GM18873 (cell line): ENCODE data around the gene MRAP.

Experiments
- ATAC-seq: cut with Tn5 transposase; IDR thresholded peaks from one replicate; pipeline ENCODE4 v1.9.1; 2021; ENCODE audit warnings: mild to moderate bottlenecking, moderate library complexity, moderate number of reproducible peaks; ENCODE audit not compliant: unreplicated experiment, low FRiP score

Gene MRAP

DNA sequence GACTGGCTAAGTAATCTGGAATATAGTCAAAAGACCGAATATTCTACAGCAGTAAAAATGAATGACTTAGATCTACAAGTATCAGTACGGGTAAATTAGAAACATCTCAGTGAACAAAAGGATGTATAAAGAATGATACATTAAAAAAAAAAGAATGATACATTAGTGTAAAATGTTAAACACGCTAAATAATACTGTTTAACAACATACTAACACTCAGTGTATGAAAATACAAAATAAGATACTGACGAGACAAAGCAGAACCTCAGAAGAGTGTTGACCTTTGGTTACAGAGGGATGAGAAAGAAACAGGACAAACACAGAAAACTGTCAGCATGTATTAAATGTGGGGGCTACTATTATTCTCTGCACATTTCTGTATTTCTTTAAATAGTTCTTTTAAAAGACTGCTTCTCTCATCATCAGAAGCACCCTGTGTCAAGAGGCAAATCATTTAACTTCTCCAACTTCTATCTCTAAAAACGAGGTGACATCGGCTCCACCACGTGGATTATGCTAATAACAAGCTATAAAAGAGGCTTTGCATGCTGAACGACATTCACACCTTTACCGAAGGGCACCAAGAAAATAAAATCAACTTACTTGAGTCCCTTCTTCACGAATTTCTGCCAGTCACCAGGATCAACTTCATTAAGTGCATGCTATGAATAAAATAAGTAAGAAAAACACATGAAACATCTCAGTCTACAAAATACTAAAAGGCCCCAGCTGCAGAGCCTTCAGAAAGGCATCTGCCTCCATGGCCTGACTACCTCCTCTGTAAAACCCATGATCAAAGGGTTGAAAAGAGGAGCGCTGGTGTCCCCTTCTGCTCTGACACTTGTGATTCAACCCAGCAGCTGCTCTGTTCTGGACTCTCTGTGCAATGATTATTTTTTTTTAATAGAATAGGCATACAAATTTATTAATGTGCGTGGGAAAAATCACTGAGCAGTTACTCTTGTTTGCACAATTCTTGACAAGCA is 42.5 kb downstream of the MRAP start:
- no peak for ATAC-seq

DNA sequence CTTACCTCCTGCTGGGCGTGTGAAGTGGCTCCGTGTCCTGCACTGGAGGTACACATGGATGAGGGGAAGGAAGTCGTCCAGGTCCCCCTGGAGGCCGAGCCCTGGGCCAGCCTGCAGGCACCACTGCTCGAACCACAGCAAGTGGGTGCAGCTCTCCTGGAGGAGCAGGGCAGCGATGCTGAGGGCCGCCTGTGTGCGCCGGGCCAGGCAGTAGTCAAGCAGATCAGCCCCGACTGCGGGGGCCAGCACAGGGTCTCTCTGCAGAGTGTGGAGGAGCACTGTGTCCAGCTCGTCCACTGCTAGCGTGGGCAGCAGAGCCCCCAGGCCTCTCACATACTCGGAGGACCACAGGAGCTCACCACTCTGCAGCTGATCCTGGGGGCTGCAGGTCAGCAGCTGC is 48.3 kb downstream of the MRAP start:
- ATAC-seq, result no peak

DNA sequence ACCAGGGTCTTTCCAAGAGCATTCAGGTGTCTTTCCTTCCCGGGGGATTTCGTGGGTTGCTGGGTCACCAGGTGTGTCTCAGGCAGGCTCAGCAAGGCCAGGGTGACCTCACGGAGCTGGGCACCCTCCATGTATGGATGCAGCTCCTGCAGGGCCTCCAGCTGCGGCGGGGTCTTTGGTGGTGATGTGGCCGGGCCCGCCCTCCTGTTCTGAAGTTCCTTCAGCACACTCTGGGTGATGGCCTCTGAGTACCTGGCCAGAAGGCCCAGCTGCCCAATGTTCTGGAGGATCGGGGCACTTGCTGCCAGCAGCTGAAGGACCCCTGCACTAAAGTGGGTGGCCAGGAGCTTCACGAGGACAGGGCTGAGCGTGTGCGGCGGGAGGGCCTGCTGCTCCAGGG is 48.7 kb downstream of the MRAP start:
- no peak for ATAC-seq

DNA sequence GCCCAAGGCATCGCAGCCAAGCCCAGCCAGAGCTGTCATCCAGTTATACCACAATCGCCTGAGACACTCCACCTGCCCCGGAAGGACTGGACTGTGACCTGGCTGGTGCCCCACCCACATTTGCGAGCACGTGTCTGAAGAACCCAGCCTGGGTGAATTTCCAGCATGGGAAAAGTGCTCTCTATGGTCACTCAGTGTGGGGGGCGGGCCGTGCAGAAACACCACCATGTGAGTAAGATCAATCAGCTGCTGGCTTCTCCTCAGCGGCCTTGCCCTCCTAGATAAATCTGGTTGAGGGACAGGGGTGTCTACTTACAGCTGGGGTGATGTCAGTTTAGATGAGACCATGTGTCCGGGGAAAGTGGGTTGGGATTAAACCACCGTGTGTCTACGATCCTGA is 49.3 kb downstream of the MRAP start:
- ATAC-seq, result no peak

DNA sequence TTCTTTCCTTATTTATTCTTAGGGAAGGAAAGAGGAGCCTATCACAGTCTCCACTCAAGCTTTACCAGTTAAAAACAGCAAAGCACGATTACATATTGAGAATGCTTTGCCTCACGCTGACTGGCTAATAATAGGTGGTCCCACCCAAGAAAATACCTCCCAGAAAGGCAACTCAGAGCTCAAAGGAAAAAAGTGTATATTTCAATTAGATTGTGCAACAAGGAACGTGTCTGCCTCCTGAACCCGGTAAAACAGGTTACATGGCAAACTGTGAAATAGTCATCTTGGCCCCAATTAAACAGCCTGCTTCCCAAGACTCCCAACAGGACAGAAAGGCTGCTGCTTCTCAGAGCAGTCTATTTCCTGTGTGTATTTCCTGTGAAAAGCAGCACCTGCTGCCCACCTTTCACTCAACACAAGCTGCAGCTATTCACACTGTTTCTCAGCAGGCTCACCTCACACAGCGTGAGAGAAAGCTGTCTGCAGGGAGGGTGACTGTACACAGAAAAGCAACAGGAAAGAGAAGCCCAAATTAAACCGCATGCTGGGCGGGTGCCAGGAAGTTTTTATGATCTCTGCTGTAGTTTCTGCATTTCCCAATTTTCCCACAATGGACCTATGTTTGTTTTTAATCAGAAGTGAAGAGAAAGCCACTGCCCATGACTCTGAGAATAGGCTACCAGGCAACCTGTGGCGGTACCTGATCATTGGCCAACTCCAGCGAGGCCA is 50.1 kb downstream of the MRAP start:
- ATAC-seq, result no peak

DNA sequence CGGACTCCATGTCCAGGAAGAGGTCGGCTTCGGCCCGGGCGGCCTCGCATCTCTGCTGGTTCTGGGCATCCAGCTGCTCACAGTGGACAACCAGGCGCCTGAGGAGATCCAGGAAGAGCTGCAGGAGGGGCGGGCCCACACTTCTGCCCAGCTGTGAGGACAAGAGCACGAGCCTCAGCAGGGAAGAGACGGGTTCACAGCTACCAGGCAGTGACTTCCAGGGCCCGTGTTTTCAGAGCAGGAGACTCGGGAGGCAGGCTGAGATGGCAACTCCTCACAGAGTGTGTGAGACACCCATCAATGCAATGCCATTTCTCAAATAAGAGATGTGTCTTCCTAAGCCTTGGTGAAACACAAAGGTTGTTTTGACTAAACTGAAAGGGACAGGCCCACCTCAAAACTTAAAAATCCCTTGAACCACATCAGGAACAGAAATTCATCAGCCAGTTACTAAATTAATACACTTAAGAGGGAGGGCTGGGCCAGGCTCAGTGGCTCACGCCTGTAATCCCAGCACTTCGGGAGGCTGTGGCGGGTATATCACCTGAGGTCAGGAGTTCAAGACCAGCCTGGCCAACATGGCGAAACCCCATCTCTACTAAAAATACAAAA is 50.8 kb downstream of the MRAP start:
- ATAC-seq, result no peak

DNA sequence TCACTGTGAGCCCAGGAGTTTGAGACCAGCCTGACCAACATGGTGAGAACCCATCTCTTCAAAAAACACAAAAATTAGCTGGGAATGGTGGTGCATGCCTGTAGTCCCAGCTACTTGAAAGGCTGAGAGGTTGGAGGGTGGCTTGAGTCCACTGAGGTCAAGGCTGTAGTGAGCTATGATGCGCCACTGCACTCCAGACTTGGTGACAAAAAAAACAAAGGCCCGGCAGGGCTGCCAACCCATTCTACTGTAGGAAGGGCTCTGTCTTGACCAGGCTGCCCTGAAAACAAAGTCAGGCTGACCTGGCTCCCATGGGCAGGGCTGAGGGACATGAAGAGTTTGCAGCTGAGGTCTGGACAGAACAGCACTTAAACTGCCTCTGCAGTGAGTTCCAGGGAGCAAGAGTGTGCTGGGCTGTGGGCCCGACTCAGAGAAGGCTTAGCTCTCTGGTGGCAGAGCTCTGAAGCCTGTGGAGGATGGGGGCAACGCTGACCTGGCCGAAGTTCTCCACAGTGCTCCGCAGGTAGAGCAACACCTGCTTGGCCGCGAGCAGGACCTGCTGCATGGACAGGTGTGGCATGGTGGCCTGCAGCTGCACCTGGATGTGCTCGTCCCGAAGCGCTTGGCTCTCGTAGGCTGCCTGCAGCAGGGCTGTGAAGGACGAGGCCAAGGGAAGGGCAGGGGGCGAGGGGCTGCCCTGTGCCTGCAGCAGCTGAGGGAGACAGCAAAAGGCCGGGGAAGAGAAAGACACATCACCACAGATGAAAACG is 51.7 kb downstream of the MRAP start:
- no peak for ATAC-seq

DNA sequence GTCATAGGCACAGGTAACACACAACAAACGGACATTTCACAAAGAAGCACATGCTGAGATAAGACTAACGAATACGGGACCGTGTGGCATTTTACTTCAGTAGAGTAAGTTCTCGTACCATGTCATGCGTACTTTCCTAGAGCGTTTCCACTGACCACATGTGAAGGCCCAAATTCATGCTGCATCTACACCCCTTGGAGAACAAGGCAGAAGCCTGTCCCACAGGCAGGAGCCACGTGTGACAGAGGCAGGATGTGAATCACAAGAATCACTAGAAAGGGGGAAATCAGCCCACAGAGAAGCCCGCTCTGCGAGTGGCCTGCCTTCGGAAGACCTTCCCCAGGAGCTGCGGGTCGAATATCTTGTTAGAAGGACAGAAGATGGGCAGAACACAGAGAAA is 52.3 kb downstream of the MRAP start:
- no peak for ATAC-seq

DNA sequence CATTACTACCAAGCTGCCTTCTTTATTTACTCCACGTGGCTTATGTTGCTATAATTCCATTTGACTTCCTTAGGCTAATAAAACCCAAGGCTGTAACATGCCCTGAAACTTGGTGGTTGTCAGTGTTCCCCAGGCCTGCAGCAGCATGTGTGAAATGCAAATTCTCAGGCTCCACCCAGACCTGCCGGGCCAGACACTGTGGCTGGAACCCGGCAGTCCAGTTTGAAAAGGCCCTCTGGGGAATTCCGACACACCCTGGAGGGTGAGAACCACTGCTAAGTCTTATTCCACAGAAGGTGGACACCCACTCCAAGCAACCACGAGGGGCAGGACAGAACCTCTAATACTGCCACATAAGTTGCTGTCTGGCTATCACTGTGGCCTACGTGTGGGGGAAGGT is 52.8 kb downstream of the MRAP start:
- no peak for ATAC-seq

DNA sequence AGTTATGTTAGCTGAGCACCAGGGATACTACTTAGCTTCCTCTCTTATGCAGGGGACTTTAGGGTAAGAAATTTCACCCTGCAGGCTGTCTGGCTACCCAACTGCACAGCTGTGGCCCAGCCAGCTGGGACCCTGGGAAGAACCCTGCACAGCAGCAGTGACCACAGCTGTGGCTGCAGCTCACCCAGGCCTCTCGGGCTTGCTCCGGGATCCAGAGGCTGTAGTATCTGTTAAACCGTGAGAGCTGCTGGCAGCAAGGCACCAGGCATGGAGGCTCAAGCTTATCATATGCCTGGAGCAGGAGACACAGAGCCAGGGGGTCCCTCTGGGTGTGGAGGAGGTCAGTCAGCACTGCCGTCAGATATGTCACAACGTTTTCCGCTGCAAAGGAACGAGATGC is 53.9 kb downstream of the MRAP start:
- no peak for ATAC-seq

DNA sequence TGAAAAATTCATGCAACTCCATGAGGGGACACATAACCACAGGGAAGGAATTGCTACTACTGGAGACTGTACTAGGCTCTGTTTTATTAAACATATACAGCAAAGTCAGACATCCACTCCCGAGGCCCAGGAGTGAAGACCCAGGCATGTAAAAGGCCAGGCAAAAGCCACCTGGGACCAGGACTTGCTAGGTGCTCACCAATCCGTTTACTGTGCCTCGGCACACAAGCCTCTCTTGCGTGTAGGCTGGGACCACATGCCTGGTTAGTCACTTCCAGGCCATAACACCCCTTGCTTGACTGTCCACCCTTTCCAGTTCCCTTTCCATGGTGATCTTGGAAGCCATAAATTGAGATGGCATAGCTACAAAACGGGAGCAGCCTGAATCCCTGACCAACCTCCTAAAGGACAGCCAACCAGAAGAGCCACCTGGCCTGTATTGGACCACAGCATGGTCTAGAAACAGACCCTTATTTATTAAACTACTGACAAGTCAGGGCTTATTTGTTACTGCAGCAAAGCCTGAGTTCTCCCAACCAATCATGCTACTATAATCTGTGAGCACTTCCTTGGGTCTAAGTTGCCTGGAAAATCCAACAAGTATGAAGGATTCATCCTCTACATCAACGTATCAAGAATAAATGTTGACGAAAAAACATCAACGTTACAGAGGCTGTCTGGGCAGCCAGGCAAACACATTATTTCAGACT is 54.5 kb downstream of the MRAP start:
- no peak for ATAC-seq

DNA sequence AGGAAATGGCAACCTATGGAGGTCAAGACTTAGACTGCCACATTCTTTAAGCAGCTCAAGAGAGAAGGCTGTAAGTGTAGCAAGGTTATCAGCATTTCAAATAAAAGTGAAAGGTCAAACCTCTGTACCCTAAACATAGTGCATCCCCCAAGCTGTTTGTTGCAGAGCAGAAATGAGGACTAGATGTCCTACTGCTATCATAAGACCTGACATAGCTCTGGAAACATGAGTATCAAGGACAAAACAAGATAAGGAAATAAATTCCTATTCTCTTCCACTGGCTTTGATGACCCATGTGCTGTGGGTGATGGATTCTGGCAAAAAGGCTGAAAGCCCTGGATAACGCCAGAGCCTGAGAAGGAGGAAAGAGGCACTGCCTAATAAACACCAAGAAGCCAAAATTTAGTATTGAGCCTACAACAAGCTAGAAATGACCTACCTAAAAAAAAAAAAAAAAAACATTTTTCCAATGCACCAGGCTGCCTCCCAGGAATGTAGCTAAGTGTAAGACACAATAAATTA is 58.3 kb downstream of the MRAP start:
- no peak for ATAC-seq

DNA sequence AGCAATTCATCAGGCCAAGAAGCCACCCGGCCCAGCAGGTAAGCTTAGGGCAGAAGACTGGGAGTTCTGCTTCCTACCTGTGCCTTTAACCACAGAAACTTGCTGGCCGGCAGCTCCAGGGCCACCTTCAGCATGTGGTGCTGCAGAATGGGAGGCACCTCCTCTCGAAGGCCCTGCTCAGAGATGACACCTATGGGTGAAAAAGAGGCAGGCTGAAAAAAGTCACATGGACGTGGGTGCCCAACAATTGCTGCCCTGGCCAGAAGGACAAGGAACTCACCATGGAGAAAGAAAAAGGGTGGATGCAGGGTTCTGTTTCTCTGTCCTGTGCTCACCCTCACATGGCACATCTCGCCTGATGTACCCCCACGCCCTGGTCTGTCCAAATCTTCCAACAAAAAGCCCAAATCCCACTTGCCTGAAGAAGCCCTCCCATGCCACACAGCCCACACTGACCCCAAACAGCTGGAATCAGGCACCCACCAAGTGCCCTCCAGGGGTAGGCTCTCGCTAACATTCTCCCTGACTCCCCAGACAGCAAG is 61.1 kb downstream of the MRAP start:
- ATAC-seq, result no peak

DNA sequence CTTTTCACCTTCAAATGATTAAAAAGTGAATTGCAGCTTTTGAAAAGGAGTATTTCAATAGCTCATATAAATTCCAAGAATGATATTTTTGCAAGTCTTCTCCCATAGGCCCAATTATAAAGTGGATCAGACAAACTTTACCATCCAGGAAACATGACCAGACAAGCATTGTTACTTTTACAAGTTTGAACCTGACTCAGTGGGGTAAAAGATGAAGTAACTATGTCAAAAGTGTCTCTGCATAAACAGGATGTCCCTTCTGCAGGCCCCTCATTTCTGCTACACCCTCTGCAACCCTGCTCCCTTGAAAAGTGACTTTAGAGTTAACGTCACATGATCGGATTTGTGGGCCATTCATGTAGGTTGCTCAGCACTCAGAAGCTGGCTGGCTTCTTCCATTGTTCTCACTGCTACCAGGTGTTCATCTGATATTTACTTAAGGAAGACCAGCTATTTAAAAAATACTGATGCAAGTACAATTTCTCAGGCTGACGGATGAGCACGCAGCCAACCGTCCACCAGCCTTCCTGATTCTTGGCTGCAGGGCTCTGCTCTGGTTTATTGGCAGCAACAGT is 61.8 kb downstream of the MRAP start:
- no peak for ATAC-seq
